Panc1 (cell line): ENCODE results near the gene EPC1. TPM values are rescaled to one million over a fixed set of nuclear protein-coding genes. Genes with fewer than 3 reads are reported as not detected.

ENCODE experiments used
- ATAC-seq: fragments of 200-7000 bp; cut with Tn5 transposase; 2 replicates; pipeline ENCODE4 v1.9.1; 2020; ENCODE audit warnings: mild to moderate bottlenecking, moderate library complexity
- BruUV-seq: library from RNA; stranded (reverse); fragments of 400-500 nt; replicated peaks from 2 replicates; lab custom pipeline; 2021; lab: Mats Ljungman, UMichigan
- CTCF ChIA-PET: fragments of 300-600 bp; sonication (Branson Sonifier 250); formaldehyde crosslinking; loops from one replicate; lab custom pipeline; 2022; ENCODE audit warnings: antibody characterized with exemption; lab: Charles Lee
- POLR2A ChIA-PET: fragments of 300-600 bp; sonication (Branson Sonifier 250); formaldehyde crosslinking; loops from one replicate; lab custom pipeline; 2022; ENCODE audit warnings: antibody characterized with exemption; lab: Charles Lee
- DNase-seq: peaks from one replicate; pipeline ENCODE4 v3.0.0-alpha.2; 2010; ENCODE audit warnings: low read depth, low spot score
- H3K27ac ChIP-seq: 2 replicates; pipeline ENCODE4 v1.5.1; 2011; ENCODE audit warnings: mild to moderate bottlenecking, low read length, inconsistent platforms
- H3K27me3 ChIP-seq: fragments of 200-500 bp; sonication (Bioruptor generic); 2 replicates; pipeline ENCODE4 v1.6.0; 2014; ENCODE audit warnings: low read length, inconsistent platforms; ENCODE audit not compliant: control insufficient read depth, insufficient read depth
- H3K36me3 ChIP-seq: fragments of 200-500 bp; sonication (Bioruptor generic); 2 replicates; pipeline ENCODE4 v1.5.1; 2014; ENCODE audit warnings: inconsistent platforms, mild to moderate bottlenecking, low read length, moderate library complexity; ENCODE audit not compliant: control insufficient read depth, insufficient read depth
- H3K4me1 ChIP-seq: 2 replicates; pipeline ENCODE4 v1.5.1; 2011; ENCODE audit warnings: inconsistent platforms, mild to moderate bottlenecking, low read length, moderate library complexity; ENCODE audit not compliant: control insufficient read depth, insufficient read depth
- H3K4me3 ChIP-seq, 2 experiments: 2 replicates each; pipeline ENCODE4 v1.5.1; 2011 to 2012; ENCODE audit warnings: low read depth in 2 of 2, low read length in 2 of 2, mild to moderate bottlenecking in 2 of 2, inconsistent platforms in 1 of 2, moderate library complexity in 1 of 2
- H3K9me3 ChIP-seq: fragments of 200-500 bp; sonication (Bioruptor generic); 2 replicates; pipeline ENCODE4 v1.5.1; 2014; ENCODE audit warnings: low read depth, mild to moderate bottlenecking, inconsistent platforms, low read length, moderate library complexity; ENCODE audit not compliant: control insufficient read depth, insufficient read depth
- POLR2AphosphoS5 ChIP-seq: IDR thresholded peaks from 2 replicates; pipeline ENCODE4 v1.6.1; 2012; ENCODE audit warnings: mild to moderate bottlenecking, low read depth, low read length, moderate library complexity
- SIN3A ChIP-seq: IDR thresholded peaks from 2 replicates; pipeline ENCODE4 v1.6.1; 2012; ENCODE audit warnings: low read depth, mild to moderate bottlenecking, low read length, moderate library complexity, borderline replicate concordance; ENCODE audit not compliant: insufficient read depth
- TCF7L2 ChIP-seq: IDR thresholded peaks from 2 replicates; pipeline ENCODE4 v1.6.1; 2011; ENCODE audit warnings: mild to moderate bottlenecking, low read depth, low read length, inconsistent platforms
- in situ Hi-C: cut with HindIII; loops from 2 replicates; pipeline ENCODE4 v1.10.0; 2016; ENCODE audit warnings: low sequenced_read_pairs, low pct_unique_long_range_greater_than_20kb
- intact Hi-C: fragments of 100-400 bp; cut with micrococcal nuclease; formaldehyde crosslinking; loops from one replicate; pipeline ENCODE4 v1.10.0; 2022; ENCODE audit not compliant: unreplicated experiment
- total RNA-seq: library from RNA; stranded (reverse); gene quantifications from one replicate; pipeline ENCODE4 v1.2.1, GENCODE V29; 2021; ENCODE audit not compliant: unreplicated experiment
- TF ChIP-seq, protein P1 (sequence below): fragments of 450-650 bp; IDR thresholded peaks from 2 replicates; pipeline ENCODE4 v1.5.1; 2017; ENCODE audit warnings: mild to moderate bottlenecking
- TF ChIP-seq, protein P2 (sequence below), 2 experiments: IDR thresholded peaks; 2 replicates each; pipeline ENCODE4 v1.6.1; 2011 to 2012; ENCODE audit warnings: low read depth in 2 of 2, control low read depth in 1 of 2, low read length in 1 of 2, mild to moderate bottlenecking in 1 of 2, moderate library complexity in 1 of 2; ENCODE audit not compliant: insufficient read depth in 1 of 2

The EPC1 gene
- total RNA-seq, 1 experiment from 2014 or later: 18.4 TPM

DNA sequence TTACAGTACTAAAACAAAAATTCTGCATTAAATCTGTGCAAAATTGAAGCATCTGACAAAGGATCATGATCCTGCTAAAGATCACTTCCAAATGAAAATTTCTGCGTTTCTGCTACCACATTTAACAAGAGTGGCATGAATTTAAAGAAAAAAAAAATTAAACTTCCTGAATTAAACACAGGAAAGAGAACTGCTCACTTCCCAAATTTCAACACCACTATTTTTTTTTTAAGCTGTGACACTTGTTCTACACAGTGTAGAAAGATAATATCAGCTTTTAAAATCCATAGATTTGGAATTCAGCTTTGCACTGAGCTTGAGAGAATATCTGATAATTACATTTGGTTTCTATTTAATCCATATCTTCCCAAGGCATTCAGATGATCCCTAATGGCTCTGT, 73.6 kb downstream of the EPC1 start:
- H3K4me3 ChIP-seq: no peak overlapping the region
- no peaks in the 10 kb centered on the region for H3K9me3 ChIP-seq
- intact Hi-C loops: no loop called here
- peaks cover 24% of the 10 kb centered on the region for H3K36me3 ChIP-seq
- in situ Hi-C loops: no loop called here
- ChIA-PET CTCF (no interaction called here), POLR2A (no interaction called here)
- H3K4me1 ChIP-seq: no peaks in the 10 kb centered on the region
- ATAC-seq (no peak), DNase-seq (no peak)
- TF ChIP-seq TCF7L2 (no peak), POLR2AphosphoS5 (no peak), SIN3A (no peak)
- TF ChIP-seq, protein P1, sequence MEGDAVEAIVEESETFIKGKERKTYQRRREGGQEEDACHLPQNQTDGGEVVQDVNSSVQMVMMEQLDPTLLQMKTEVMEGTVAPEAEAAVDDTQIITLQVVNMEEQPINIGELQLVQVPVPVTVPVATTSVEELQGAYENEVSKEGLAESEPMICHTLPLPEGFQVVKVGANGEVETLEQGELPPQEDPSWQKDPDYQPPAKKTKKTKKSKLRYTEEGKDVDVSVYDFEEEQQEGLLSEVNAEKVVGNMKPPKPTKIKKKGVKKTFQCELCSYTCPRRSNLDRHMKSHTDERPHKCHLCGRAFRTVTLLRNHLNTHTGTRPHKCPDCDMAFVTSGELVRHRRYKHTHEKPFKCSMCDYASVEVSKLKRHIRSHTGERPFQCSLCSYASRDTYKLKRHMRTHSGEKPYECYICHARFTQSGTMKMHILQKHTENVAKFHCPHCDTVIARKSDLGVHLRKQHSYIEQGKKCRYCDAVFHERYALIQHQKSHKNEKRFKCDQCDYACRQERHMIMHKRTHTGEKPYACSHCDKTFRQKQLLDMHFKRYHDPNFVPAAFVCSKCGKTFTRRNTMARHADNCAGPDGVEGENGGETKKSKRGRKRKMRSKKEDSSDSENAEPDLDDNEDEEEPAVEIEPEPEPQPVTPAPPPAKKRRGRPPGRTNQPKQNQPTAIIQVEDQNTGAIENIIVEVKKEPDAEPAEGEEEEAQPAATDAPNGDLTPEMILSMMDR: no peak
- TF ChIP-seq, protein P2, sequence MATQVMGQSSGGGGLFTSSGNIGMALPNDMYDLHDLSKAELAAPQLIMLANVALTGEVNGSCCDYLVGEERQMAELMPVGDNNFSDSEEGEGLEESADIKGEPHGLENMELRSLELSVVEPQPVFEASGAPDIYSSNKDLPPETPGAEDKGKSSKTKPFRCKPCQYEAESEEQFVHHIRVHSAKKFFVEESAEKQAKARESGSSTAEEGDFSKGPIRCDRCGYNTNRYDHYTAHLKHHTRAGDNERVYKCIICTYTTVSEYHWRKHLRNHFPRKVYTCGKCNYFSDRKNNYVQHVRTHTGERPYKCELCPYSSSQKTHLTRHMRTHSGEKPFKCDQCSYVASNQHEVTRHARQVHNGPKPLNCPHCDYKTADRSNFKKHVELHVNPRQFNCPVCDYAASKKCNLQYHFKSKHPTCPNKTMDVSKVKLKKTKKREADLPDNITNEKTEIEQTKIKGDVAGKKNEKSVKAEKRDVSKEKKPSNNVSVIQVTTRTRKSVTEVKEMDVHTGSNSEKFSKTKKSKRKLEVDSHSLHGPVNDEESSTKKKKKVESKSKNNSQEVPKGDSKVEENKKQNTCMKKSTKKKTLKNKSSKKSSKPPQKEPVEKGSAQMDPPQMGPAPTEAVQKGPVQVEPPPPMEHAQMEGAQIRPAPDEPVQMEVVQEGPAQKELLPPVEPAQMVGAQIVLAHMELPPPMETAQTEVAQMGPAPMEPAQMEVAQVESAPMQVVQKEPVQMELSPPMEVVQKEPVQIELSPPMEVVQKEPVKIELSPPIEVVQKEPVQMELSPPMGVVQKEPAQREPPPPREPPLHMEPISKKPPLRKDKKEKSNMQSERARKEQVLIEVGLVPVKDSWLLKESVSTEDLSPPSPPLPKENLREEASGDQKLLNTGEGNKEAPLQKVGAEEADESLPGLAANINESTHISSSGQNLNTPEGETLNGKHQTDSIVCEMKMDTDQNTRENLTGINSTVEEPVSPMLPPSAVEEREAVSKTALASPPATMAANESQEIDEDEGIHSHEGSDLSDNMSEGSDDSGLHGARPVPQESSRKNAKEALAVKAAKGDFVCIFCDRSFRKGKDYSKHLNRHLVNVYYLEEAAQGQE (IDR thresholded peaks at IDR 0.05; ENCODE audit: insufficient read depth in 1 of 2, low read depth in 2 of 2, low read length in 1 of 2): no peak
- BruUV-seq: no TSS peak
- no peak overlapping the region for H3K27ac ChIP-seq
- H3K27me3 ChIP-seq: no peaks in the 10 kb centered on the region

DNA sequence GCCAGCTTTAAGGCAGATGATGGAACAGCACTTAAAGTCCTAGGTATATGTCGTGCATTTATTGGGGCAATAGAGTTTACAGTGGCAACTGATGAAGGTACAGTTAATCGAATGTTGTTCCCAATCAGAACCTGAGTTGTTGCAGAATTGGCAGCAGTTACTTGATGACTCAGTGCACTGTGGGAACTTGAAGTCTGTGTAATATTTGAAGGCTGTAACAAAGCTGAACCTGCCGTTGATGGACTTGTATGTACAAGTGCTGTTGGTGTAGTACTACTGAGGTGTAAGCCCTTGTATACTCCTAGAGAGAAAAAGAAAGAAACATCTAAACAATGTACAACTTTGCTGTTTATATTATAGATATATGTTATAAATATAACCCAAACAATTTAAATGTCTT, 75.3 kb downstream of the EPC1 start:
- H3K27me3 ChIP-seq: no peaks in the 10 kb centered on the region
- CTCF ChIA-PET: no interaction called here
- no peaks in the 10 kb centered on the region for H3K9me3 ChIP-seq
- BruUV-seq: no TSS peak
- peaks cover 22% of the 10 kb centered on the region for H3K36me3 ChIP-seq
- DNase-seq (no peak), ATAC-seq (no peak)
- H3K27ac ChIP-seq: no peak overlapping the region
- in situ Hi-C loops: no loop called here
- no peak overlapping the region for H3K4me3 ChIP-seq
- H3K4me1 ChIP-seq: no peaks in the 10 kb centered on the region
- TF ChIP-seq, protein P1: no peak
- TF ChIP-seq SIN3A (no peak), TCF7L2 (no peak), POLR2AphosphoS5 (no peak)
- TF ChIP-seq, protein P2 (IDR thresholded peaks at IDR 0.05; ENCODE audit: insufficient read depth in 1 of 2, low read depth in 2 of 2, low read length in 1 of 2): no peak
- POLR2A ChIA-PET: no interaction called here
- intact Hi-C loops: no loop called here
